PC-3 (cell line): ENCODE results near the gene KYAT1.

Experiments used
- EZH2 ChIP-seq: fragments of 300-600 bp; sonication (generic); IDR thresholded peaks from one replicate; pipeline ENCODE4 v1.6.1; 2017; ENCODE audit warnings: antibody characterized with exemption, mild to moderate bottlenecking, low read length; ENCODE audit not compliant: unreplicated experiment
- EZH2phosphoT487 ChIP-seq: fragments of 300-600 bp; sonication (generic); IDR thresholded peaks from 2 replicates; pipeline ENCODE4 v1.6.1; 2018; ENCODE audit warnings: mild to moderate bottlenecking, antibody characterized with exemption, low read length, borderline replicate concordance
- TF ChIP-seq, protein P1 (sequence below): fragments of 300-600 bp; sonication (generic); conservative IDR thresholded peaks from 2 replicates; pipeline ENCODE4 v1.5.1; 2017; ENCODE audit warnings: antibody characterized with exemption, low read depth, mild to moderate bottlenecking, low read length

DNA sequence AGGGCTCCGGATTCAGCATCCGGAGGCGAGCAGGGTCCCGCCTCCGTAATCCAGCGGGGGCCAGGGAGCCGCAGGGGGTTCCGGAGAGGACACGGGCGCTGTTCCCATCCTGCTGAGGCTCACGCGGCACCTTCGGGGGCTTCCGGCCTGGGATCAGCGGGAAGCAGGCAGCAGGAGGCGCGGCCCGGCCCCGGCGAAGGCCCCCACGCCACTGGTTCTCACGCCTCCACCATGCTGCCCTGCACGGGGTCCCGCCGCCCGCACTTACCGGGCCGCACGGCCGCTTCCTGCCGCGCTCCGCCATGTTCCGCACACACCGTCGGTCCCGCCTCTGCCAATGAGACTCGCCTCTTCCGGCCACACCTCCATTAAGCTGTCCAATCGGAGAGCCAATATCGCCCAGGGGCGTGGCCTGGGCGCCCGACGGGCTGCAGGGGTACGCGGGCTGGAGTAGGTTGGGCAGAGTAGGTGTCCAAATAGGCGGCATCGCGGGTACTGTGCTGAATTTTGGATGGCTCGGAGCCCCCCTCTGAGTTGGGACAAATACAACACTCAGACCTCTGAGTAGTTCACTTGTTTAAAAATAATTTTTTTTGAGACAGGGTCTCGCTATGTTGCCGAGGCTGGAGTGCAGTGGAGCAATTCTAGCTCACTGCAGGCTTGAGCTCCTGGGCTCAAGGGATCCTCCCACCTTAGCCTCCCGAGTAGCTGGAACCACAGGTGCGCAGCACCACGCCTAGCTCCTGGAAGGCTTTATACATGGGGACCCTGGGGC lies 52.1 kb downstream of the KYAT1 start, which contains the start of gene SPOUT1:
- TF ChIP-seq, protein P1, sequence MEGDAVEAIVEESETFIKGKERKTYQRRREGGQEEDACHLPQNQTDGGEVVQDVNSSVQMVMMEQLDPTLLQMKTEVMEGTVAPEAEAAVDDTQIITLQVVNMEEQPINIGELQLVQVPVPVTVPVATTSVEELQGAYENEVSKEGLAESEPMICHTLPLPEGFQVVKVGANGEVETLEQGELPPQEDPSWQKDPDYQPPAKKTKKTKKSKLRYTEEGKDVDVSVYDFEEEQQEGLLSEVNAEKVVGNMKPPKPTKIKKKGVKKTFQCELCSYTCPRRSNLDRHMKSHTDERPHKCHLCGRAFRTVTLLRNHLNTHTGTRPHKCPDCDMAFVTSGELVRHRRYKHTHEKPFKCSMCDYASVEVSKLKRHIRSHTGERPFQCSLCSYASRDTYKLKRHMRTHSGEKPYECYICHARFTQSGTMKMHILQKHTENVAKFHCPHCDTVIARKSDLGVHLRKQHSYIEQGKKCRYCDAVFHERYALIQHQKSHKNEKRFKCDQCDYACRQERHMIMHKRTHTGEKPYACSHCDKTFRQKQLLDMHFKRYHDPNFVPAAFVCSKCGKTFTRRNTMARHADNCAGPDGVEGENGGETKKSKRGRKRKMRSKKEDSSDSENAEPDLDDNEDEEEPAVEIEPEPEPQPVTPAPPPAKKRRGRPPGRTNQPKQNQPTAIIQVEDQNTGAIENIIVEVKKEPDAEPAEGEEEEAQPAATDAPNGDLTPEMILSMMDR, result no peak
- no peak for TF ChIP-seq EZH2phosphoT487
- TF ChIP-seq EZH2, result no peak
